CMK (cell line): ENCODE measurements around the gene ADPRH.
"Not testable (repeated sequence)": the region's sequence is repeated elsewhere in the genome, so short reads cannot be mapped to it uniquely, and the experiment has no call there.

ENCODE experiments used
- DNase-seq: peaks from one replicate; pipeline ENCODE4 v3.0.0-alpha.2; 2010; ENCODE audit warnings: low read depth

Gene ADPRH

GRCh38 chr3:119579366-119580066 is at the start of gene ADPRH:
TSS of gene ADPRH (plus strand) at chr3:119579492. CDS start at chr3:119582170, 2,678 bp downstream.
- no peak for DNase-seq

DNA sequence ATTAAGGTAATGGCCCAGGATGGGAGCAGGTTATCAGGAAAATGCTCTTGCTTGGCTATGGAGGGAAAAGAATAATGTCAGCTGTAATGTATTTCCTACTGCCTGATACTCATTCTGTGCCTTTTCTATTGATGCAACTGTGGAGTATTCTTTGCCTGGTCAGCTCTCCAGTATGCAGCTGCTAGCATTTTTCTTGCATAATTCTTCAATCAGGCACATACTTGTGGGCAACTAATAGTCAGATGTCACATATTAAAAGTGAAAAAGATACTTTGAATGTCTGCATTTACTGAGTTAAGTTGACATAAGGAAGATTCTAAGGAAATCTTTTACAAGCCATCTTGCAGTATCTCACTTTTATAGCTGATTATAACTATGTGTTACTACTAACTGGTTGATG is 49.4 kb upstream of the ADPRH start:
- DNase-seq = no peak

GRCh38 chr3:119530456-119530855 is 48.8 kb upstream of the ADPRH start:
- no peak for DNase-seq

DNA sequence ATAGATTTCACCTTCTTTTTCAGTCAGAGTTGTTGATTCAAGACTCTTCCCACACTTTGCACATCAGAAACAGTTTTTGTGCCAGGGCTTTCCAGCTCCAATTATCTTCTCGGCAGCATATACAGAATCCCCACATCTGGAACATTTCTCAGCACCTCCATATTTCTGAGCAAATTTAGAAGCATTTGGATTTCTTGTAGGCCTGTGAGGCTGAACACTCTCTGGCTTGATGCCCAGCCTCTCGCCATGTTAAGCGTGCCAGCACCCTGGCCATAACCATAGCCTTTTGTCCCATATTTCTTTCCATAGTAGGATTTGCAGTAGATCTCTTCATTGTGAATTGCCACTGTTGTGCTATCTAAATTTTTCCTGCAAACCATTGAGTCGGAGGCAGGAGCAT is 48.1 kb upstream of the ADPRH start:
- no peak for DNase-seq

- no peak for DNase-seq
These were observed 45.0 kb upstream of the ADPRH start for GRCh38 chr3:119534296-119534695.

DNA sequence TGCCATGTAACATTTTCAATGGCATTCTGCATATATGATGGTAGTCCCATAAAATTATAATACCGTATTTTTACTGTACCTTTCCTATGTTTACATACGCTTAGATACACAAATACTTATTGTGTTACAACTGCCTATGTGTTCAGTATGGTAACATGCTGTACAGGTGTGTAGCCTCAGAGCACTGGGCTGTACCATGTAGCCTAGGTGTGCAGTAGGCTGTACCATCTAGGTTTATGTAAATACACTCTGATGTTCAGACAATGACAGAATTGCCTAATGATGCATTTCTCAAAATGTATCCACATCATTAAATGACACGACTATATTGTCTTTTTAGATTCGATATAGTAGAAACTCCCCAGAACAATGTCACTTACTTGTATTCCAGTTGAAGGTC is 42.5 kb upstream of the ADPRH start:
- DNase-seq = no peak

- no peak for DNase-seq
These were observed 40.5 kb upstream of the ADPRH start for GRCh38 chr3:119538772-119539171.

GRCh38 chr3:119541547-119541946 is 37.7 kb upstream of the ADPRH start:
- DNase-seq = no peak

DNA sequence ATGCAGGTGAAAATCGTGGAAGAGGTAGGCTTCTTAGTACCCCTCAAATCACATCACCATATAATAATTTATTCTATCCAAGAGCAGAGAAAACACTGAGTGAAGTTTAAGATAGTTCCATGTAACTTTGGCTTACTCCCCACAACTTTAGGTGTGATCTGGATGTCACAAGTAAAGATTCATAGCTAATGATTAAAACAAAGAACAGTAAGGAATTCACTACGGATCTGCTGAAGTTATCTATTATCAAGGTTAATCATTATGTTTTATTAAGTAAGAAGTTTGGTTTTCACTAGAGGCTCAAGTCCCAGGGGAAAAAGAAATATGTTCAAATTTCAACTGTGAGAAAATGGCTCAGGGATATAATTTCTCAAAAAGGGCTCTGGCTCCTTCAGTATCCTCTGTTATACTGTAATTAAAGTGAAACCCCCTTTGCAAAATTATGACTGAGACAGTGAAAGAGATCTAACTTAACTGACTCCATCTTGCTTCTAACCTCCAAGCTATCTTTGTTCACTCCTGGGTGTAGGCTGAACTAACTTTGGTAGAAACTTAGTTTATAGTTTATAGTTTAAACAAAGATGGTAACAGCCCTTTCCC is 37.0 kb upstream of the ADPRH start:
- DNase-seq = no peak

DNA sequence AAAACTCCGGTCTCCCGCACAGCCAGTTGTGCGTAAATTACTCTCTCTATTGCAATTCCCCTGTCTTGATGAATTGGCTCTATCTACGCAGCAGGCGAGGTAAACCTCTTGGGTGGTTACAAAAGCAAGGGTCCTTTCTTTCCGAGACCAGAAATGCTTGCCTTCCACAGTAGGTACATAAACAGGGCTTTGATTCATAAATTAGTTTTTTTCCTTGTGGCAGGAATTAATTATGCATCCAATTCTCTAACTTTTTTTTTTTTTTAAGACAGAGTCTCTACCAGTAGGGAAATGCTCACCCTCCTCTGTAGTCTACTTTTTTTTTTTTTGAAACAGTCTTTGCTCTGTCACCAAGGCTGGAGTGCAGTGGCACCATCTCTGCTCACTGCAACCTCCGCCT is 36.1 kb upstream of the ADPRH start:
- DNase-seq = no peak

GRCh38 chr3:119547227-119547626 is 32.1 kb upstream of the ADPRH start:
- DNase-seq = no peak

- no peak for DNase-seq
These were observed 31.0 kb upstream of the ADPRH start for GRCh38 chr3:119548341-119548740.

DNA sequence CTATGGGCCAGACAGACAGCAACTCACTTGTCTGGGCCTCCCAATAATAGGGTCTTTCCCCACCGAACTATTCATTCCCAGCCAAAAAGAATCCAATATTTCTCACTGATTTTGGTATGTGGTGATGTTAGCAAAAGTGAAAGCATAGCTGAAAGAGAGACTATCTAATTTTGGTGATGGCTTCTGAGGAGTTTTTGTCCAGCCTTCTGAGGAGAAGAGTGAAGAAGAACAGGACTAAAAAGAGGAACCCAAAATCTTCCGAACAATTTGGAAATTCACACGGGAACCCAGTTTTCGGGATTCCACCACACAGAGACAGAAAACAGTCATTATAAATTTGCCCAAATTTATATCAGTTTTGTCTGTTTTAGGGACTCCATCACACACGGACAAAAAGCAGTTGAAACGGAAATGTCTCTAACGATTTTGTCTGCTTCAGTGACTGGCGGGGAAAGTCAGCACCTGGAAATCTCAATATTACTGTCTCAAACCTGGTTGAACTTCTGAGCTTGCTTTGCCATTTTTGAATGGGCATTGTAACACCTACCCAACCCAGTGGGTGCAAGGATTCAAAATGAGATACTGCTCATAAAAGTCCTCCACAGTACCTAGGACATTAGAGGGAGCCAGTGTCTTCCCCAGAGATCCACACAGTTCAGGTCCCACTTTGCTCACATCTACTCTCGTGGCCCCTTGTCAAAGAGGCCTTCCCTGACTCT is 28.9 kb upstream of the ADPRH start:
- DNase-seq = no peak

DNA sequence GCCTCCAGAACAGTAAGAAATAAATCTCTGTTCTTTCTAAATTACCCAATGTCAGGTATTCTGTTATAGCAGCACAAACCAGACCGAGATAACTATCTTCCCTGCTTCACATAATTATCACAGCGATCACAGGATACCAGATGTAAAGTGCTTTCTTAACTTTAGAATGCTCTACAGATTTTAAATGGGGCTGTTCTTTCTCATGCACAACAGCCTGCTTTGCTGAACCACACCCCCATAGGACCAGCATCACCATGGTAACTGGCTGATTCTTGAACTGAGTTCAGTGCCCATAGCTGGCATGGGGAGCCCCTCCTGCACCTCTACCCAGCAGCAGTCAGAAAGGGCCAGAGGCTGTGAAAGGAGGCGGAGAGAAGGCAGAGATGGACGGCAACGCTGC is 27.7 kb upstream of the ADPRH start:
- DNase-seq = no peak

GRCh38 chr3:119552928-119553327 is 26.4 kb upstream of the ADPRH start:
- not testable (repeated sequence) for DNase-seq

DNA sequence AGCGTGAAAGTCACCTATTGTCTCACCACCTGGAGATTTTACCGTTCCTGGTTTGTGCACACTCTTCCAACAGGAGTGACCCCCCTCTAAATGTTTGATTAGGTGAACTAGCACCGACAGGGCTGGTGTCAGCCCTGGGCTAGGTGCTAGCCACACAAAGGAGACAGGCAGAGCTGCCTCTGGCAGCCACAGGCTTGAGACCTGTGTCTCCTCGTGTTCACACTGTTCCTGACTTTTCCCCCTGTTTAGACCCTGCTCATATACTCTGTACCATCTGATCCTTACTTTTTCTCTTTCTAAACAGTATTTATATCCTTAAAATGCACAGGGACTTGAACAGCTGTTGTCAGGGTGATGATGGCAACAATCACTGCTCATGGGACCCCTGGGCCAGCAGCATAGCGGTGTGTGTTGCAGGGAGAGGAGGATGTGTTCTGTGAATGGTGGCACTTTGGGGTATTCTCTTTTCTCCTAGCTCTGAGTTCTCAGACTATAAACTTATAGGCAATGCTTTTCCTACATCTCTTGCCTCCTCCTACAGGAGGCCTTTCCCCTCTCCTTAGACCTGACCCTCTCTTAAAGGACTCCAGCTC is 25.4 kb upstream of the ADPRH start:
- DNase-seq = no peak

- no peak for DNase-seq
These were observed 24.0 kb upstream of the ADPRH start for GRCh38 chr3:119555309-119555735.

DNA sequence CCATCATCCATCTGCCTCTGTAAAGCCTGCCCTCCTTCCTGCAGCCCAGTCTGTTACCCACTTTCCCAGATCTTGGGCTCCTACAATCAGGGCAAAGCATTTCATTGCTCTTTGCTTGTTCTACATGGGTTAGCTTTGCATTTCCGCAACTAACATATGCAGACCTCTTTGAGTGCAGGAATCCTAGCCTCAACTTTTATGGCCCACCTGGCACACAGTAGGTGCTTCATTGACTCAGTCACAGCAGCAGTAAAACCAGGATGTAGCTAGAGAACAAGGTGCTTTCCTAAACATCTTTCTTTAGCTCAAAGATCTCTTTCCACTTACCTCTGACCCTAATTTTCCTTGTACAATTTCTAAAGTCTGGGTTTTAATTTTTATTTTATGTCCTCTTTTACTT is 23.4 kb upstream of the ADPRH start:
- no peak for DNase-seq

- DNase-seq = no peak
These were observed 22.0 kb upstream of the ADPRH start for GRCh38 chr3:119557192-119557876.

DNA sequence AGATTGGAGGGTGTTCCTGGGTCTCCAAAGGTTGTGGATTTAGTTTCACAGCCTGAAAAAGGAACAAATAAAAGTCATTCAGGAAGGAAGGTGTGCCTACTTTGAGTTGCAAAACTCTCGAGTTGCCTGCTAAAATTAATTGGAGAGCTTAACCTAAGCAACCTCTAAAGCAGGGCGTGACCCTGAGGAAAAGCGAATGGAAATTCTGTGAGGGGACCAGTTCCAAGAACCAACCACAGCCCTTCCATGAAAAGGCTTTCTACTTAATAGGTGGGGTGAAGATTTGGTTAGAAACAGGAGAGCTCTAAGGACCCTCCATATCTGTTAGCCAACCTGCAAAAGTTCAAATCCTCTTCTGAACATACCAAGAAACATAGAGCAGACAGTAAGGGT is 21.4 kb upstream of the ADPRH start:
- DNase-seq = no peak

DNA sequence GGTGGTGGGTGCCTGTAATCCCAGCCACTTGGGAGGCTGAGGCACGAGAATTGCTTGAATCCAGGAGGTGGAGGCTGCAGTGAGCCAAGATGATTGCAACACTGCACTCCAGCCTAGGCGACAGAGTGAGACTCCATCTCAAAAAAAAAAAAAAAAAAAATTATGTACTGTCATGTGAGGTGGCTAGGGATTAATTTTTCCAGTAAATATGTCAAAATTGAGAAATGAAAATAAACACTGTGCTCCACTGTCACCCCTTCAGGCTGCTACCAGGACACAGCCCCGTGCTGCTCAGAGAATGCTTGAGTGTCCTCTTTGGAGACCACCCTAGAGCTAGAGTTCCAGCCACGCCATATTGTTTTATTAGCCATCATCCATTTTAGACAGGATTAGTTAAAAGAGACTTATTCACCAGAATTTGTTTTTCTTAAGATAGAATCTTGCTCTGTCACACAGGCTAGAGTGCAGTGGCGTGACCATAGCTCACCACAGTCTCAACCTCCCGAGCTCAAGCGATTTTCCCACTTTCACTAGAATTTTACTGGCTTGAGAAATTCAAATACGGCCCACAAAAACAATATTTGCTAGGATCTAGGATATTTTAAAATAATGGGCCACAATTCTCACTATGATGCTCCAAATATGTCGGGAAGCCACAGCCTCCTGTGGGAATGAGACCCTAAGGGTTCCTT is 20.5 kb upstream of the ADPRH start:
- DNase-seq = no peak

DNA sequence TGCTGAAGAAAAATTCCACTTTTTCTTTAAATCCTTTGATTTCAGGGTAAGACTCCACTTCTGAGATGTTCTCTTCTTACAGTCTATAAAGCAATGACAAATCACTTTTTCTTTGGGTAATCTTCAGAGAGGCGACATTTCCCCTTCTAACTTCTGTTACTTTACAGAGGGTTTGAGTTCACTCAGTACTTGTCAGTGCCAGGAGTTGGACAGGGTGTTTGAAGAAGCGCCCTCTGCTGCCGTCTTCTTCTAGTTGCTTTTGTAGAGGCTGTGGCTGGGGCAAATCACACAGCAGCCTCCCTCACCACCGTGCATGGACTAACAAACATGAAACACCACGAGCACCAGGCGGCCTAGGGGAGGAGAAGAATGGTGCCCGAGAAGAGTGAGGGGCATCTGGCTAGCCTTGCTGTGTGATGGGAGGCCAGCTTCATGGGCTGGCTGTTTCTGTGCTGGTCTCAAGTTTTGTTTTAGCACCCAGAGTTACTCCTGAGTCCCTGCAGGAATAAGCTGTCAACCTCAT is 19.8 kb upstream of the ADPRH start, which contains the start of gene CD80:
Gene CD80, minus strand, starts transcription at position 174 of the 523 bp plus-strand sequence. CDS start 1,886 bp downstream, outside the sequence.
- no peak for DNase-seq
